B cell (primary cell): ENCODE data around the gene PAIP2. TPM values are rescaled to one million over a fixed set of nuclear protein-coding genes. Genes with fewer than 3 reads are reported as not detected.

Source experiments
- ATAC-seq: fragments of 200-7000 bp; cut with Tn5 transposase; one replicate; pipeline ENCODE4 v1.10.0; 2021; ENCODE audit warnings: low read depth, mild to moderate bottlenecking, moderate number of reproducible peaks, moderate library complexity
- CTCF ChIA-PET: fragments of 350-600 bp; sonication (Branson Sonifier 250); formaldehyde crosslinking; loops from one replicate; lab custom pipeline; 2021; ENCODE audit warnings: antibody characterized with exemption, inconsistent platforms; lab: Charles Lee
- POLR2A ChIA-PET: fragments of 350-600 bp; sonication (Branson Sonifier 250); formaldehyde crosslinking; loops from one replicate; lab custom pipeline; 2021; ENCODE audit warnings: antibody characterized with exemption; lab: Charles Lee
- DNase-seq: peaks from one replicate; pipeline ENCODE4 v3.0.0; 2013
- H2AFZ ChIP-seq: 2 replicates; pipeline ENCODE4 v1.6.1; 2012; ENCODE audit warnings: mild to moderate bottlenecking, low read depth, low read length; ENCODE audit not compliant: insufficient read depth, poor library complexity, severe bottlenecking
- H3K27ac ChIP-seq, 2 donors: 1 replicate in 1 of 2; 2 replicates in 1 of 2; pipeline ENCODE4 v1.5.1; 2012 to 2013; ENCODE audit warnings: low read length in 2 of 2, mild to moderate bottlenecking in 2 of 2, moderate library complexity in 1 of 2
- H3K27me3 ChIP-seq, 4 experiments: fragments of 200-600 bp in 1 of 4; sonication (generic) in 1 of 4; replicated peaks in 1 of 4; 1 replicate in 2 of 4; 2 replicates in 2 of 4; pipeline versions ENCODE4 v1.6.1 to v1.7.0; 2013 to 2016; ENCODE audit warnings: low read length in 3 of 4, mild to moderate bottlenecking in 2 of 4, mixed read lengths in 1 of 4, moderate library complexity in 1 of 4; ENCODE audit not compliant: insufficient read depth in 4 of 4, control insufficient read depth in 3 of 4; ENCODE audit errors: control extremely low read depth in 1 of 4
- H3K36me3 ChIP-seq, 2 experiments: replicated peaks in 1 of 2; 1 replicate in 1 of 2; 2 replicates in 1 of 2; pipeline versions ENCODE4 v1.6.1 to v1.7.1; 2013; ENCODE audit warnings: low read length in 1 of 2; ENCODE audit not compliant: insufficient read depth in 2 of 2, control insufficient read depth in 1 of 2; ENCODE audit errors: control extremely low read depth in 1 of 2, extremely low read depth in 1 of 2
- H3K4me1 ChIP-seq, 2 donors: fragments of 200-600 bp in 1 of 2; sonication (generic) in 1 of 2; 1 replicate in 1 of 2; 2 replicates in 1 of 2; pipeline versions ENCODE4 v1.5.1 to v1.6.1; 2013 to 2017; ENCODE audit warnings: low read length in 2 of 2; ENCODE audit not compliant: control insufficient read depth in 2 of 2, insufficient read depth in 2 of 2
- H3K4me2 ChIP-seq: replicated peaks from 2 replicates; pipeline ENCODE3; 2012; ENCODE audit warnings: mild to moderate bottlenecking, low read depth, low read length; ENCODE audit not compliant: poor library complexity, severe bottlenecking
- H3K4me3 ChIP-seq, 5 experiments: fragments of 200-600 bp in 1 of 5; sonication (generic) in 1 of 5; 1 replicate in 3 of 5; 2 replicates in 2 of 5; pipeline versions ENCODE4 v1.5.1 to v1.7.0; 2011 to 2016; ENCODE audit warnings: low read length in 4 of 5, mild to moderate bottlenecking in 4 of 5, low read depth in 2 of 5, control low read depth in 1 of 5, moderate library complexity in 1 of 5; ENCODE audit not compliant: insufficient read depth in 1 of 5; ENCODE audit errors: control extremely low read depth in 1 of 5, extremely low read depth in 1 of 5
- H3K79me2 ChIP-seq: fragments of 200-600 bp; sonication (generic); one replicate; pipeline ENCODE4 v1.6.0; 2016; ENCODE audit warnings: low read length; ENCODE audit not compliant: control insufficient read depth, insufficient read depth
- H3K9ac ChIP-seq: fragments of 200-600 bp; sonication (generic); 2 replicates; pipeline ENCODE4 v1.6.1; 2017; ENCODE audit warnings: mild to moderate bottlenecking, low read length, moderate library complexity
- H3K9me3 ChIP-seq, 3 donors: one replicate each; pipeline versions ENCODE4 v1.6.1 to v1.7.1; 2013; ENCODE audit warnings: low read length in 2 of 3; ENCODE audit not compliant: control insufficient read depth in 2 of 3, insufficient read depth in 1 of 3; ENCODE audit errors: control extremely low read depth in 1 of 3
- H4K20me1 ChIP-seq: 2 replicates; pipeline ENCODE4 v1.6.0; 2012; ENCODE audit warnings: mild to moderate bottlenecking, low read length; ENCODE audit not compliant: insufficient read depth, control insufficient read depth, poor library complexity, severe bottlenecking
- H3K27ac Mint-ChIP-seq: one replicate; pipeline ENCODE4 v1.8.0; 2021; ENCODE audit warnings: mixed read lengths
- H3K27me3 Mint-ChIP-seq: one replicate; pipeline ENCODE4 v1.8.0; 2021; ENCODE audit warnings: mixed read lengths
- H3K4me1 Mint-ChIP-seq: one replicate; pipeline ENCODE4 v1.8.0; 2021; ENCODE audit warnings: mixed read lengths
- H3K4me3 Mint-ChIP-seq: one replicate; pipeline ENCODE4 v1.8.0; 2021; ENCODE audit warnings: mixed read lengths
- H3K9me3 Mint-ChIP-seq: one replicate; pipeline ENCODE4 v1.8.0; 2022; ENCODE audit warnings: mixed read lengths; ENCODE audit not compliant: insufficient read depth
- EZH2 ChIP-seq: IDR thresholded peaks from 2 replicates; pipeline ENCODE4 v1.6.1; 2012; ENCODE audit warnings: borderline replicate concordance, low read depth, mild to moderate bottlenecking, moderate library complexity, low read length; ENCODE audit not compliant: insufficient read depth, poor library complexity, severe bottlenecking
- WGBS: methylation state at CpG from one replicate; pipeline ENCODE4 v1.1.5; 2013; ENCODE audit warnings: missing lambda C conversion rate; ENCODE audit not compliant: insufficient coverage; 5-methylcytosine and 5-hydroxymethylcytosine counted together
- intact Hi-C: fragments of 100-400 bp; cut with micrococcal nuclease; formaldehyde crosslinking; loops from one replicate; pipeline ENCODE4 v1.10.0; 2022
- polyA plus RNA-seq: library from polyadenylated mRNA; depleted of rRNA; stranded (reverse); fragments of >200 nt; gene quantifications from 2 replicates; pipeline ENCODE4 v1.2.3, GENCODE V29; 2012
- total RNA-seq, 2 donors: library from RNA; stranded (reverse); fragments of 120-200 nt in 1 of 2; gene quantifications; 1 replicate in 1 of 2; 2 replicates in 1 of 2; pipeline versions ENCODE4 v1.2.3 to v1.2.4, GENCODE V29; 2013 to 2022
- TF ChIP-seq, protein P1 (sequence below): fragments of 200-600 bp; IDR thresholded peaks from one replicate; pipeline ENCODE4 v1.8.0; 2022; ENCODE audit warnings: antibody characterized with exemption, mild to moderate bottlenecking

Gene PAIP2
- total and polyA plus RNA-seq, 2 donors (not counting 1 experiment from before 2014, with no cell fraction given): 38.5 to 121 TPM

DNA sequence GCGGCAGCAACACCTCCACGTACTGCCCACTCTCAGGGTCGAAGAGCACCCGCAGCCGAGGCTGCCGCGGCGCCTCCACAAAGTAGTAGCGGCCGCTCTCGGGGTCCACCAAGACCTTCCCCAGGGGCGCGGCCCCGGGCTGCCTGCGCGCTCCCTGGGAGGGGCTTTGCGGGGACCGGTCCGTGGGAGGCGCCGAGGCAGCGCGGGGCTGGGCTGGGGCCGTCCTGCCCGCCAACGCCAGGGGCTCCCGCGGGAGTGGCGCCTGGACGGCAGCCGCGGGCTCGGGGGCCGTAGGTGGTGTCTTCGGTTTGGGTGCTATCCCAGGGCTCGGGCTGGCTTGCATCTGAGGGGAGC is 50.6 kb downstream of the PAIP2 start:
- H3K36me3 ChIP-seq: no peaks in the 10 kb centered on the region
- peaks cover 31% of the 10 kb centered on the region for H3K79me2 ChIP-seq

More for the DNA sequence above, 50.6 kb downstream of the PAIP2 start:
- DNase-seq (no peak), ATAC-seq (peak; percentile 11)
- peak overlapping the region; percentile 88 for H2AFZ ChIP-seq
- Mint-ChIP-seq H3K4me3 (peak overlapping the region; percentile 99), H3K4me1 (peaks cover 52% of the 10 kb centered on the region), H3K27me3 (no peaks in the 10 kb centered on the region), H3K27ac (peak overlapping the region; percentile 99), H3K9me3 (no peaks in the 10 kb centered on the region)
- H3K4me3 ChIP-seq: peak overlapping the region in 4 of 5 experiments; percentile 73 to 90 (median 84)
- peaks cover 7% of the 10 kb centered on the region for H4K20me1 ChIP-seq
- H3K9me3 ChIP-seq: peaks cover 0 to 4% (median 0%) of the 10 kb centered on the region in 3 donors
- peak overlapping the region; percentile 91 for H3K4me2 ChIP-seq
- TF ChIP-seq, protein P1, sequence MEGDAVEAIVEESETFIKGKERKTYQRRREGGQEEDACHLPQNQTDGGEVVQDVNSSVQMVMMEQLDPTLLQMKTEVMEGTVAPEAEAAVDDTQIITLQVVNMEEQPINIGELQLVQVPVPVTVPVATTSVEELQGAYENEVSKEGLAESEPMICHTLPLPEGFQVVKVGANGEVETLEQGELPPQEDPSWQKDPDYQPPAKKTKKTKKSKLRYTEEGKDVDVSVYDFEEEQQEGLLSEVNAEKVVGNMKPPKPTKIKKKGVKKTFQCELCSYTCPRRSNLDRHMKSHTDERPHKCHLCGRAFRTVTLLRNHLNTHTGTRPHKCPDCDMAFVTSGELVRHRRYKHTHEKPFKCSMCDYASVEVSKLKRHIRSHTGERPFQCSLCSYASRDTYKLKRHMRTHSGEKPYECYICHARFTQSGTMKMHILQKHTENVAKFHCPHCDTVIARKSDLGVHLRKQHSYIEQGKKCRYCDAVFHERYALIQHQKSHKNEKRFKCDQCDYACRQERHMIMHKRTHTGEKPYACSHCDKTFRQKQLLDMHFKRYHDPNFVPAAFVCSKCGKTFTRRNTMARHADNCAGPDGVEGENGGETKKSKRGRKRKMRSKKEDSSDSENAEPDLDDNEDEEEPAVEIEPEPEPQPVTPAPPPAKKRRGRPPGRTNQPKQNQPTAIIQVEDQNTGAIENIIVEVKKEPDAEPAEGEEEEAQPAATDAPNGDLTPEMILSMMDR: no peak
- no peak for TF ChIP-seq EZH2
- ChIA-PET POLR2A (interaction anchor here (1.4 to 8.4 kb wide), 3 partner anchors 51 to 132 kb away, joined by 6 to 70 read pairs (median 20); partner anchors contain the start of genes MATR3 and PAIP2), CTCF (interaction anchor here (0.6 to 3.1 kb wide), 14 partner anchors 11 to 566 kb away, joined by 3 to 16 read pairs (median 4); partner anchors contain the start of genes DNAJC18, MATR3, PAIP2 and SPATA24)
- no peaks in the 10 kb centered on the region for H3K27me3 ChIP-seq
- H3K4me1 ChIP-seq: peaks cover 50 to 66% of the 10 kb centered on the region in 2 donors
- peak overlapping the region; percentile 70 for H3K9ac ChIP-seq
- WGBS: 3% methylated on average over 36 of the region's 36 CpGs
- intact Hi-C loops: loop anchor here (1.0 to 5.0 kb wide), 6 partner anchors 46 to 815 kb away; partner anchors contain the start of genes DNAJC18, HSPA9 and PAIP2
- H3K27ac ChIP-seq: peak overlapping the region; percentile 86 to 89
